Activated CD8-positive, alpha-beta memory T cell treated with anti-CD3 and anti-CD28 coated beads for 1 hour (primary cell): ENCODE results near the gene PCDHA5.
"Not testable (repeated sequence)": the region's sequence is repeated elsewhere in the genome, so short reads cannot be mapped to it uniquely, and the experiment has no call there.

ENCODE experiments used
- DNase-seq, 2 donors: peaks; one replicate each; pipeline ENCODE4 v3.0.0-alpha.2; 2020; ENCODE audit warnings: low read depth in 1 of 2; ENCODE audit errors: extremely low read depth in 1 of 2

The PCDHA5 gene

DNA sequence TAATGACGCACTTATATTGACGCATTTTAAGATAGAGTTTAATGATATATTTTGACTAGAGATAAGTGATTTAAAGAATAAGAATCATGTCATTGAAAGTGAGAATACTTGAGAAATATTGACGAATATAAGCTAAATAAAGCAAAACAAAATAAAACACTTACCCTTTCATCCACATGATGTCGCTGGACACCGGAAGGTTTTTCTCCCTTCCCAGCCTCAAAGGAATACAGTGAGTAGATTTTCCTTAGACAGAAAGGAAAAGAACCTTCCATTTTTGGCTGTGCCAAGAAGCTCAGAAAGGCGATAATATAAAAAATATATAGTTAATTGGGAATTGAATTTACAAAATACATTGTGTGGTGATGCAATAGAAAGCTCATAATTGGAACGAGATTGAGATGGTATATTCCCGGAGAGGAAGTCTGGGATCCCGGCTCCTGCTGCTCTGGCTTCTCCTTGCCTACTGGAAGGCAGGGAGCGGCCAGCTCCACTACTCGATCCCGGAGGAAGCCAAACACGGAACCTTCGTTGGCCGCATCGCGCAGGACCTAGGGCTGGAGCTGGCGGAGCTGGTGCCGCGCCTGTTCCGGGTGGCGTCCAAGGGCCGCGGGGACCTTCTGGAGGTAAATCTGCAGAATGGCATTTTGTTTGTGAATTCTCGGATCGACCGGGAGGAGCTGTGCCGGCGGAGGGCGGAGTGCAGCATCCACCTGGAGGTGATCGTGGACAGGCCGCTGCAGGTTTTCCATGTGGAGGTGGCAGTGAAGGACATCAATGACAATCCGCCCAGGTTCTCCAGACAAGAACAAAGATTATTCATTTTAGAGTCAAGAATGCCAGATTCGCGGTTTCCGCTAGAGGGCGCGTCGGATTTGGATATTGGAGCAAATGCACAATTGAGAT lies at the start of gene PCDHA5:
TSS of gene PCDHA5 (plus strand) at position 239 of the 906 bp plus-strand sequence.
- no peak for DNase-seq

DNA sequence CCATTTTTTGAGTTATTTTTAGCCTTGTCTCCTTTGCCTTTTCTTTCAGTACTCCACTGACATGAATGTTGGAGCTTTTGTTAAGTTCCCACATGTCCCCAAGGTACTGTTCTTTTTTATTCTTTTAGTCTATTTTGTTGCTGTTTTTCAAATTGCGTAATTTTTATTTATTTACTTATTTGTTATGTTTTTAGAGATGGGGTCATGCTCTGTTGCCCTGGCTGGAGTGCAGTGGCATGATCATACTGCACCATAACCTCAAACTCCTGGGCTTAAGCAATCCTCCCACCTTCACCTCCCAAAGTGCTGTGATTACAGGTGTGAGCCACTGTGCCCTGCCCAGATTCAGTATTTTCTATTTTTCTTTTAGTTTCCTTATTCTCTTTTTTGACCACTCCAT lies 40.9 kb upstream of the PCDHA5 start:
- no peak for DNase-seq

DNA sequence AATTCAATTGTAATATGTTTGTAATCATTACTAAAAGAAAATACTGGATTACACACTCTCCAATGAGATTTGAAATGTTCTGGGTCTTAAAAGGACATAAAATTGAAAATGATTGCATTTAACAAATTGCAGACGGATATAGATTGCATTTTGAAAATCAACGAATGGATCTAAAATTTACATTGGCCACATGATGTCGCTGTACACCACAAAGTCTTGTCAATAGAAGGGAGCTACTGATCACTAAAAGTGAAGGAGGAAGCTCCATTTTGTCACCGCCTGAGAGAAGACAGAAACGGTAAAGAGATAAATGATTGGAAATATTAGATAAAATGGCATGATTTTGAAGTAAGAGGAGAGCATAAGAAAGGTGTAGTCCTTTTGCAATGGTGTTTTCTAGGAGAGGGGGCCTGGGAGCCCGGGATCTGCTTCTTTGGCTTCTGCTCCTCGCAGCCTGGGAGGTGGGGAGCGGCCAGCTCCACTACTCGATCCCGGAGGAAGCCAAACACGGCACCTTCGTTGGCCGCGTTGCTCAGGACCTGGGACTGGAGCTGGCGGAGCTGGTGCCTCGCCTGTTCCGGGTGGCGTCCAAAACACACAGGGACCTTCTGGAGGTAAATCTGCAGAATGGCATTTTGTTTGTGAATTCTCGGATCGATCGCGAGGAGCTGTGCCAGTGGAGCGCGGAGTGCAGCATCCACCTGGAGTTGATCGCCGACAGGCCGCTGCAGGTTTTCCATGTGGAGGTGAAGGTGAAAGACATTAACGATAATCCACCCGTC lies 35.3 kb upstream of the PCDHA5 start, which contains the start of gene PCDHA1:
TSS of gene PCDHA1 (plus strand) at position 236 of the 782 bp plus-strand sequence.
- no peak for DNase-seq

DNA sequence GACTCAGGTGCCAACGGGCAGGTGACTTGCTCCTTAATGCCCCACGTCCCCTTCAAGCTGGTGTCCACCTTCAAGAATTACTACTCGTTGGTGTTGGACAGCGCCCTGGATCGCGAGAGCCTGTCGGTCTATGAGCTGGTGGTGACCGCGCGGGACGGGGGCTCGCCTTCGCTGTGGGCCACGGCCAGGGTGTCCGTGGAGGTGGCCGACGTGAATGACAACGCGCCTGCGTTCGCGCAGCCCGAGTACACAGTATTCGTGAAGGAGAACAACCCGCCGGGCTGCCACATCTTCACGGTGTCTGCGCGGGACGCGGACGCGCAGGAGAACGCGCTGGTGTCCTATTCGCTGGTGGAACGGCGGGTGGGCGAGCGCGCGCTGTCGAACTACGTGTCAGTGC lies 34.0 kb upstream of the PCDHA5 start:
- DNase-seq, result not testable (repeated sequence)

DNA sequence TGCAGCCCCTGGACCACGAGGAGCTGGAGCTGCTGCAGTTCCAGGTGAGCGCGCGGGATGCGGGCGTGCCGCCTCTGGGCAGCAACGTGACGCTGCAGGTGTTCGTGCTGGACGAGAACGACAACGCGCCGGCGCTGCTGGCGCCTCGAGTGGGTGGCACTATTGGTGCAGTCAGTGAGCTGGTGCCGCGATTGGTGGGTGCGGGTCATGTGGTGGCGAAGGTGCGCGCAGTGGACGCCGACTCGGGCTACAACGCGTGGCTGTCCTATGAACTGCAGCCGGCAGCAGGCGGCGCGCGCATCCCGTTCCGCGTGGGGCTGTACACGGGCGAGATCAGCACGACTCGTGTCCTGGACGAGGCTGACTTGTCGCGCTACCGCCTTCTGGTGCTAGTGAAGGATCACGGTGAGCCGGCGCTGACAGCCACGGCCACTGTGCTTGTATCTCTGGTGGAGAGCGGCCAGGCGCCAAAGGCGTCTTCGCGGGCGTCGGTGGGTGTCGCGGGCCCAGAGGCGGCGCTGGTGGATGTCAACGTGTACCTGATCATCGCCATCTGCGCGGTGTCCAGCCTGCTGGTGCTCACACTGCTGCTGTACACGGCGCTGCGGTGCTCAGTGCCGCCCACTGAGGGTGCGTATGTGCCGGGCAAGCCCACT lies 33.4 kb upstream of the PCDHA5 start:
- not testable (repeated sequence) for DNase-seq

DNA sequence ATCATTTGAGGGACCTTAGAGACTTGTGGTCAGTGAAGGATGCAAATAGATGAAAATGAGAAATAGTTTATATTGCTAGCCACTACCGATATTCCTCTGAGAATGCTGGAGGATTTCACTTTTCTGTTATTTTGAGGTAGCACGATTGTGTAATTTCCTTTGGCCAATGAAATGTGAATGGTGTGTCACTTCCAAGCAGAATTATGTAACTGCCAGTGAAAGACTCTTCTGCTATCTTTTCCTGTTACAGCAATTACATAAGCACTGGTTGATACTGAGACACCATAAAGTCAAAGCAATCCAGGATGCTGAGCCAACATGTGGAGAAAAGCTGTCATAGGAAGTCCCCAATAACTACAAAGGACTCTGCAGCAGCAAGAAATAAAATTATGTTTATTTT lies 30.3 kb upstream of the PCDHA5 start:
- no peak for DNase-seq

DNA sequence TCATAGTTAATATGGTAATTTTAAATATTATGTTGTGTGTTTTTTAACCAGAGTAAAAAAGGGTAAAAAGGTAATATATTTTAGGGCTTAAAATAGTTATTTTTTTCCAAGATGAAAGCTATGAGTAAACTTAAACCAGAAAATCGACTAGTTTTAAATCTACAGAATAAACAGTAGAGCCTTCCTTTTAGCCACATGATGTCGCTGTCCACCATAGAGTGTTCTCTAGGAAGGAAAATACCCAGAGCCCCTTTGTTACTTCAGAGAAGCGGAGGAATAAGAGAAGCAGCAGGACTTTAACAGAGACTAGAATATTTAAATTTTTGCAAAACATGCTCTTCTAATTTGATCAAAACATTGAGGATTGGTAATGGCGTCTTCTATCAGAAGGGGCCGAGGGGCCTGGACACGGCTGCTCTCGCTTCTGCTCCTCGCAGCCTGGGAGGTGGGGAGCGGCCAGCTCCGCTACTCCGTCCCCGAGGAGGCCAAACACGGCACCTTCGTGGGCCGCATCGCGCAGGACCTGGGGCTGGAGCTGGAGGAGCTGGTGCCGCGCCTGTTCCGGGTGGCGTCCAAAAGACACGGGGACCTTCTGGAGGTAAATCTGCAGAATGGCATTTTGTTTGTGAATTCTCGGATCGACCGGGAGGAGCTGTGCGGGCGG lies 26.7 kb upstream of the PCDHA5 start, which contains the start of gene PCDHA2:
TSS of gene PCDHA2 (plus strand) at position 258 of the 664 bp plus-strand sequence.
- no peak for DNase-seq

DNA sequence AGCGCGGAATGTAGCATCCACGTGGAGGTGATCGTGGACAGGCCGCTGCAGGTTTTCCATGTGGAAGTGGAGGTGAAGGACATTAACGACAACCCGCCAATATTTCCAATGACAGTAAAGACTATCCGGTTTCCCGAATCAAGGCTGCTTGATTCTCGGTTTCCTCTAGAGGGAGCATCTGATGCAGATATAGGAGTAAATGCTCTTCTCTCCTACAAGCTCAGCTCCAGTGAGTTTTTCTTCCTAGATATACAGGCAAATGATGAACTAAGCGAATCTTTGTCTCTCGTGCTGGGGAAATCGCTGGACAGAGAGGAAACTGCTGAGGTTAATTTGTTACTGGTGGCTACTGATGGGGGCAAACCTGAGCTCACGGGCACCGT lies 26.2 kb upstream of the PCDHA5 start:
- DNase-seq, result no peak

DNA sequence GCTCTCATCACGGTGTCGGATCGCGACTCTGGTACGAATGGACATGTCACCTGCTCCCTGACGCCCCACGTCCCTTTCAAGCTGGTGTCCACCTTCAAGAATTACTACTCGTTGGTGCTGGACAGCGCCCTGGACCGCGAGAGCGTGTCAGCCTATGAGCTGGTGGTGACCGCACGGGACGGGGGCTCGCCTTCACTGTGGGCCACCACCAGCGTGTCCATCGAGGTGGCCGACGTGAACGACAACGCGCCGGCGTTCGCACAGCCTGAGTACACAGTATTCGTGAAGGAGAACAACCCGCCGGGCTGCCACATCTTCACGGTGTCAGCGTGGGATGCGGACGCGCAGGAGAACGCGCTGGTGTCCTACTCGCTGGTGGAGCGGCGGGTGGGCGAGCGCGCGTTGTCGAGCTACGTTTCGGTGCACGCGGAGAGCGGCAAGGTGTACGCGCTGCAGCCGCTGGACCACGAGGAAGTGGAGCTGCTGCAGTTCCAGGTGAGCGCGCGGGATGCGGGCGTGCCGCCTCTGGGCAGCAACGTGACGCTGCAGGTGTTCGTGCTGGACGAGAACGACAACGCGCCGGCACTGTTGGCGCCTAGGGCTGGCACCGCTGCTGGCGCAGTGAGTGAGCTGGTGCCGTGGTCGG lies 25.2 kb upstream of the PCDHA5 start:
- not testable (repeated sequence) for DNase-seq

DNA sequence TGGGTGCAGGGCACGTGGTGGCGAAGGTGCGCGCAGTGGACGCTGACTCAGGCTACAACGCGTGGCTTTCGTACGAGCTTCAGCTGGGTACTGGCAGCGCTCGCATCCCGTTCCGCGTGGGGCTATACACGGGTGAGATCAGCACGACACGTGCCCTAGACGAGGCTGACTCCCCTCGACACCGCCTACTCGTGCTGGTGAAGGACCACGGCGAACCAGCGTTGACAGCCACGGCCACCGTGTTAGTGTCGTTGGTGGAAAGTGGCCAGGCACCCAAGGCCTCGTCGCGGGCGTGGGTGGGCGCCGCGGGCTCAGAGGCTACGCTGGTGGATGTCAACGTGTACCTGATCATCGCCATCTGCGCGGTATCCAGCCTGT lies 24.7 kb upstream of the PCDHA5 start:
- DNase-seq, result no peak

DNA sequence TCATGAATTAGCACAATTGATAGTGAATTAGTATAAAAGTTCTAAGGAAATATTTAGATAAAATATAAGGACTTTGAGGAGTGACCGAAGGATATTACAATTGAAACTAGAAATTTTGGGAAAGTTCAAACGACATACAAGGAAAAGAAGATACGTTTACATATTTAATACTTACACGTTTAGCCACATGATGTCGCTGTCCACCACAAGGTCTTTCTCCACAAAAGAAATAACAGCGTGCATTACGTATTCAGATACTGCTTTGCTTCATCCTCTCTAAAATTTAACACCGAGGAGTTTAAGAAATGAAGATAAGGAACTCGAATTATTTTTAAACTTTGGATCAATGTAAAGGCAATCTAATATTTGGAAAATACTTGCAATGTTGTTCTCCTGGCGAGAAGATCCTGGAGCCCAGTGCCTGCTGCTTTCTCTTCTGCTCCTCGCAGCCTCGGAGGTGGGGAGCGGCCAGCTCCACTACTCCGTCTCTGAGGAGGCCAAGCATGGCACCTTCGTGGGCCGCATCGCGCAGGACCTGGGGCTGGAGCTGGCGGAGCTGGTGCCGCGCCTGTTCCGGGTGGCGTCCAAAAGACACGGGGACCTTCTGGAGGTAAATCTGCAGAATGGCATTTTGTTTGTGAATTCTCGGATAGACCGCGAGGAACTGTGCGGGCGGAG lies 20.5 kb upstream of the PCDHA5 start, which contains the start of gene PCDHA3:
TSS of gene PCDHA3 (plus strand) at position 242 of the 678 bp plus-strand sequence.
- DNase-seq, result no peak

DNA sequence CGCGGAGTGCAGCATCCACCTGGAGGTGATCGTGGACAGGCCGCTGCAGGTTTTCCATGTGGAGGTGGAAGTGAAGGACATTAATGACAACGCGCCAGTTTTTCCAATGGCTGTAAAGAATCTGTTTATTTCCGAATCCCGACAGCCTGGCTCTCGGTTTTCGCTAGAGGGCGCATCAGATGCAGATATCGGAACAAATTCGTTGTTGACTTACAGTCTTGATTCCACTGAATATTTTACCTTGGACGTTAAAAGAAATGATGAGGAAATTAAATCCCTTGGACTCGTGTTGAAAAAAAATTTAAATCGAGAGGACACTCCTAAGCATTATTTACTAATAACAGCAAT lies 19.9 kb upstream of the PCDHA5 start:
- DNase-seq, result no peak

DNA sequence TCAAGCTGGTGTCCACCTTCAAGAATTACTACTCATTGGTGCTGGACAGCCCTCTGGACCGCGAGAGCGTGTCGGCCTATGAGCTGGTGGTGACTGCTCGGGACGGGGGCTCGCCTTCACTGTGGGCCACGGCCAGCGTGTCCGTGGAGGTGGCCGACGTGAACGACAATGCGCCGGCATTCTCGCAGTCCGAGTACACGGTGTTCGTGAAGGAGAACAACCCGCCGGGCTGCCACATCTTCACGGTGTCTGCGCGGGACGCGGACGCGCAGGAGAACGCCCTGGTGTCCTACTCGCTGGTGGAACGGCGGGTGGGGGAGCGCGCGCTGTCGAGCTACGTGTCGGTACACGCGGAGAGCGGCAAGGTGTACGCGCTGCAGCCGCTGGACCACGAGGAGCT lies 19.0 kb upstream of the PCDHA5 start:
- not testable (repeated sequence) for DNase-seq

DNA sequence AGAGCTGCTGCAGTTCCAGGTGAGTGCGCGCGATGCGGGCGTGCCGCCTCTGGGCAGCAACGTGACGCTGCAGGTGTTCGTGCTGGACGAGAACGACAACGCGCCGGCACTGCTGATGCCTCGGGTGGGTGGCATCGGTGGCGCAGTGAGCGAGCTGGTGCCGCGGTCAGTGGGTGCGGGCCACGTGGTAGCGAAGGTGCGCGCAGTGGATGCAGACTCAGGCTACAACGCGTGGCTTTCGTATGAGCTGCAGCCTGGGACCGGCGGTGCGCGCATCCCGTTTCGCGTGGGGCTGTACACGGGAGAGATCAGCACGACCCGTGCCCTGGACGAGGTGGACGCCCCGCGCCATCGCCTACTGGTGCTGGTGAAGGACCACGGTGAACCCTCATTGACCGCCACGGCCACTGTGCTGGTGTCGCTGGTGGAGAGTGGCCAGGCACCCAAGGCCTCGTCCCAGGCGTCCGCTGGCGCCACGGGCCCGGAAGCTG lies 18.6 kb upstream of the PCDHA5 start:
- no peak for DNase-seq

DNA sequence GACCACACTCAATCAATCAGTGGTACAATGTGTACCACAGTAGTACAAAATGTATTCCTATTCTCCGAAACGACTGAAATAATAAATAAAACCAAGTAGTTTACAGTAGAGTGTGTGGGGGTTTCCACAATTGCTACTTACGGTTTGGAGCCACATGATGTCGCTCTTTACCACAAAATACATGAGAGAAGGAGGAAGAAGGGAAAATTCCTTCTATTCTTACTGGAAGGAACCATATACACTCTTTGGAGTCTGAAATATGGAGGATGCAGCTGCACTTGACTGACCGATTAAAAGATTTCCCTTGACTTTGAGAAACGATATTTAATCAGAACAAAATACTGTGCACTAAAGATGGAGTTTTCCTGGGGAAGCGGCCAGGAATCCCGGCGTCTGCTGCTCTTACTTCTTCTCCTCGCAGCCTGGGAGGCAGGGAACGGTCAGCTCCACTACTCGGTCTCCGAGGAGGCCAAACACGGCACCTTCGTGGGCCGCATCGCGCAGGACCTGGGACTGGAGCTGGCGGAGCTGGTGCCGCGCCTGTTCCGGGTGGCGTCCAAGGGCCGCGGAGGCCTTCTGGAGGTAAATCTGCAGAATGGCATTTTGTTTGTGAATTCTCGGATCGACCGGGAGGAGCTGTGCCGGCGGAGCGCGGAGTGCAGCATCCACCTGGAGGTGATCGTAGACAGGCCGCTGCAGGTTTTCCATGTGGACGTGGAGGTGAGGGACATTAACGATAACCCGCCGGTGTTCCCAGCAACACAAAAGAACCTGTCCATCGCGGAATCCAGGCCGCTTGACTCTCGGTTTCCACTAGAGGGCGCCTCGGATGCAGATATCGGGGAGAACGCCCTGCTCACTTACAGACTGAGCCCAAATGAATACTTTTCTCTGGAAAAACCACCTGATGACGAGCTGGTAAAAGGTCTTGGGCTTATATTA lies 14.3 kb upstream of the PCDHA5 start, which contains the start of gene PCDHA4:
TSS of gene PCDHA4 (plus strand) at position 235 of the 942 bp plus-strand sequence.
- no peak for DNase-seq

DNA sequence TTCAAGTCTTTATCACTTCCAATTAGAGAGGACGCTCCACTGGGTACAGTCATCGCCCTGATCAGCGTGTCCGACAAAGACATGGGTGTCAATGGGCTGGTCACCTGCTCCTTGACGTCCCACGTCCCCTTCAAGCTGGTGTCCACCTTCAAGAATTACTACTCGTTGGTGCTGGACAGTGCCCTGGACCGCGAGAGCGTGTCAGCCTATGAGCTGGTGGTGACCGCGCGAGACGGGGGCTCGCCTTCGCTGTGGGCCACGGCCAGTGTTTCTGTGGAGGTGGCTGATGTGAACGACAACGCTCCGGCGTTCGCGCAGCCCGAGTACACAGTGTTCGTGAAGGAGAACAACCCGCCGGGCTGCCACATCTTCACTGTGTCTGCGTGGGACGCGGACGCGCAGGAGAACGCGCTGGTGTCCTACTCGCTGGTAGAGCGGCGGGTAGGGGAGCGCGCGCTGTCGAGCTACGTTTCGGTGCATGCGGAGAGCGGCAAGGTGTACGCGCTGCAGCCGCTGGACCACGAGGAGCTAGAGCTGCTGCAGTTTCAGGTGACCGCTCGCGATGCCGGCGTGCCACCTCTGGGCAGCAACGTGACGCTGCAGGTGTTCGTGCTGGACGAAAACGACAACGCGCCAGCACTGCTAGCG lies 13.0 kb upstream of the PCDHA5 start:
- not testable (repeated sequence) for DNase-seq

DNA sequence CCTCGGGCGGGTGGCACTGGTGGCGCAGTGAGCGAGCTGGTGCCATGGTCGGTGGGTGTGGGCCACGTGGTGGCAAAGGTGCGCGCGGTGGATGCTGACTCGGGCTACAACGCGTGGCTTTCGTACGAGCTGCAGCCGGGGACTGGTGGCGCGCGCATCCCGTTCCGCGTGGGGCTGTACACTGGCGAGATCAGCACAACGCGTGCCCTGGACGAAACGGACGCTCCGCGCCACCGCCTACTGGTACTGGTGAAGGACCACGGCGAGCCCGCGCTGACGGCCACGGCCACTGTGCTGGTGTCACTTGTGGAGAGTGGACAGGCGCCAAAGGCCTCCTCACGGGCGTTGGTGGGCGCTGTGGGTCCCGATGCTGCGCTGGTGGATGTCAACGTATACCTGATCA lies 12.5 kb upstream of the PCDHA5 start:
- DNase-seq, result no peak

DNA sequence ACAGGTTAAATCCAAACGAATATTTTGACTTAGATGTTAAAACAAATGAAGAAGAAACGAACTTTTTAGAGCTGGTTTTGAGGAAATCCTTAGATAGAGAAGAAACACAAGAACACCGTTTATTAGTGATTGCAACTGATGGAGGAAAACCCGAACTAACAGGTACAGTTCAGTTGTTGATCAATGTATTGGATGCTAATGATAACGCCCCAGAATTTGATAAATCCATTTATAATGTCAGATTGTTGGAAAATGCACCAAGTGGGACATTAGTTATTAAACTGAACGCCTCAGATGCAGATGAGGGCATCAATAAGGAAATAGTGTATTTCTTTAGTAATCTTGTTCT lies 842 bp downstream of the PCDHA5 start:
- no peak for DNase-seq
